GM19035 (cell line): Measurements from ENCODE around the gene ARHGAP35.
"Not testable (repeated sequence)": the region's sequence is repeated elsewhere in the genome, so short reads cannot be mapped to it uniquely, and the experiment has no call there.

ENCODE experiments used
- ATAC-seq: cut with Tn5 transposase; IDR thresholded peaks from one replicate; pipeline ENCODE4 v1.9.1; 2021; ENCODE audit not compliant: unreplicated experiment

ARHGAP35 gene

DNA sequence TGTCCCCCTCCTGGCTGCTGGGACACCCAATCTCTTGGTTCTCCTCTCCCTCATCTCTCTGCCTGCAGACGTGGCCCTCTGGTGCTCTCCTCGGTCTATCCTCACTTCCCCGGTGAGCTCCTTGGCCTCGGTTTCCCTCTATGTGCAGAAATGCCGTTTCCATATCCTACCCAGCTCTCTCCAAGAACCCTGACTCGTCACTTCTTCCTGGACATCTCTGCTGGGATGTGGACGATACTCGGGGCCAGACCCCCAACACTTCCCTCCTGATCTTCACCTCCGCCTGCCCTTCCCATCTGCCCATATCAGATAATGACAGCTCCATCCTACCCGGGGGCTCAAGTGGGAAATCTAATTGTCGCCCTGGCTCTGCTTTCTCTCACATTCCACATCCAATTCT is 18.0 kb upstream of the ARHGAP35 start:
- no peak for ATAC-seq

DNA sequence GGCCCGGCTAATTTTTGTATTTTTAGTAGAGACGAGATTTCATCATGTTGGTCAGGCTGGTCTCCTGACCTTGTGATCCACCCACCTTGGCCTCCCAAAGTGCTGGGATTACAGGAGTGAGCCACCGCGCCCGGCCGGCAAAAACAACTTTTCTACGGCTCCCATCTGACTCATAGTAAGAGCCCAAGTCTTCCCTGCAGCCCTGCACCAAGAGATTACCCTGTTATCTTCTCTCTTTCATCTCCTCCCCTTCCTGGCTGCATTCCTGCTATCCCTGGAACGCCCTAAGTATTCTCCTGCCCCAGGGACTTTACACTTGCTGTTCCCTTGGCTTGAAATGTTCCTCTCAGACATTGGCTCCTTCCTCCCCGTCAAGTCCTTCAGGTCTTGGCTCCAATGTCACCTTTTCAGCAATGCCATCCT is 16.7 kb upstream of the ARHGAP35 start:
- no peak for ATAC-seq

DNA sequence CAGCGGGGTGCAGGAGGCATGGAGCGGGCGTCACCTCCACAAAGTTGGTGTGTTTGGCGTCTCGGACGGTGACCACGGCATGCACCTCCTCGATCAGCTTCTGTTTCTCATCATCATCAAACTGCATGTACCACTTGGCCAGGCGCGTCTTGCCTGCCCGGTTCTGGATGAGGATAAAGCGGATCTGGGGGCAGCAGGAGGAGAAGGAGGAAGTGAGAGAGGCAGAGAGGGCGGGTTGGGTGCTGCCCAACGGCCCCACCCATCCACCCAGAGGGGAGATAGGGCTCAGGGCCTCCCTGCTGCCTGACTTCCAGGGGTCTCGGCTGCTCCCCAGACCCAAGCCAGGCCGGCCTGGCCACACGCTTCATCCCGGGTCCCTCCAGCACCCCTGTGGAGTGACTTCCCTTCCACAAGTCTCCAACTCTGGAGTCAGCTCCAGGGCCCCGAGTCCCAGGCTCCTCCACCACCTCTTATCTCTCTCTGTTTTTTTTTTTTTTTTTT is 14.8 kb upstream of the ARHGAP35 start:
- no peak for ATAC-seq

DNA sequence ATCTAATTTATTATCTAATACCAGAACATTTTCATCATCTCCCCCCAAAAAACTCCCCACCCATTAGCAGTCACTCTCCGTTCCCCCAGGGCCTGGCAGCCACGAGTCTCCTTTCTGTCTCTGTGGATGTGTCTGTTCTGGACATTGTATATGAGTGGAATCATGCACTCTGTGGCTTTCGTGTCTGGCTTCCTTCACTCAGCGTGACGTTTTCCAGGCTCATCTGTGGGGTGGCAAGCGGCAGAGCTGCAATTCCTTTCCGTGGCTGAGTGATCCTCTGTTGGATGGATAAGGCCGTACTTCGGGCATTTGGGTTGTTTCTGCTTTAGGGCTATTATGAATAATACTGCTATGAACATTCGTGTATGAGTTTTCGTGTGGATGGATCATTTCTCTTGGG is 13.3 kb upstream of the ARHGAP35 start:
- no peak for ATAC-seq

DNA sequence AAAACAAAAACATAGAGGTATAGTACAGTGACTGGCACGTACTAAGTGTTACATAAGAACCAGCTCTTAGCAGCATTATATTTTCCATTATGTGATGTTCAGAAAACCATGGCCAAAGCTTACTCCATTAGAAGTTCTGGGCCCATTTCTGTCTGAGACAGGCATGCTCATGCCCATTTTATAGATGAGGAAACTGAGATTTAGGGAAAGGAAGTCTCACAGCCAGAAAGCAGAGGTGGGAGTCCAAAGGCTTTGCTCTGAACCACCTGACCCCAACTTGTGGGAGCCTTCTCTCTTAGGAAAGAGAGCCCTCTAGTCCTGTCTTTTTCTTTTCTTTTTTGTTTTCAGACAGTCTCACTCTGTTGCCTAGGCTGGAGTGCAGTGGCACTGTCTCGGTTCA is 12.4 kb upstream of the ARHGAP35 start:
- no peak for ATAC-seq

DNA sequence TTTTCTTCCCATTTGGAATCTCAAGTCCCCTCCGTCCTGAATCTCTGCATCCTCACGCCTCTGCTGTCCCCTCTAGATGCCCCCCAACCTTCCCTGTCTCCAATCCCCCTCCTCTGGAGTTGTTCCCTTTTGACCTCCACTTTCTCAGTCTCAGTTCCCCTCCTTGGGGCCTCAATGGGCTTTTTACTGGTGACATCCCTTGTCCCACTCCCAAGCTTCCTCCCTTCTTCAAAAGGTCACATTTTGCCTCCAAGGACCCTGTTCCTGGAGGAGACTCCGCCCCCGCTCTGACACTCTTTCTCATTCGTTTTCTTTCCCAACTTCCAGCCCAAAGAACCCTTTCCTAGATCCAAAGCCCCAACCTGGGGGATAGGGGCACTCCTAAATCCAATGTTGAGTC is 11.2 kb upstream of the ARHGAP35 start:
- ATAC-seq: no peak

DNA sequence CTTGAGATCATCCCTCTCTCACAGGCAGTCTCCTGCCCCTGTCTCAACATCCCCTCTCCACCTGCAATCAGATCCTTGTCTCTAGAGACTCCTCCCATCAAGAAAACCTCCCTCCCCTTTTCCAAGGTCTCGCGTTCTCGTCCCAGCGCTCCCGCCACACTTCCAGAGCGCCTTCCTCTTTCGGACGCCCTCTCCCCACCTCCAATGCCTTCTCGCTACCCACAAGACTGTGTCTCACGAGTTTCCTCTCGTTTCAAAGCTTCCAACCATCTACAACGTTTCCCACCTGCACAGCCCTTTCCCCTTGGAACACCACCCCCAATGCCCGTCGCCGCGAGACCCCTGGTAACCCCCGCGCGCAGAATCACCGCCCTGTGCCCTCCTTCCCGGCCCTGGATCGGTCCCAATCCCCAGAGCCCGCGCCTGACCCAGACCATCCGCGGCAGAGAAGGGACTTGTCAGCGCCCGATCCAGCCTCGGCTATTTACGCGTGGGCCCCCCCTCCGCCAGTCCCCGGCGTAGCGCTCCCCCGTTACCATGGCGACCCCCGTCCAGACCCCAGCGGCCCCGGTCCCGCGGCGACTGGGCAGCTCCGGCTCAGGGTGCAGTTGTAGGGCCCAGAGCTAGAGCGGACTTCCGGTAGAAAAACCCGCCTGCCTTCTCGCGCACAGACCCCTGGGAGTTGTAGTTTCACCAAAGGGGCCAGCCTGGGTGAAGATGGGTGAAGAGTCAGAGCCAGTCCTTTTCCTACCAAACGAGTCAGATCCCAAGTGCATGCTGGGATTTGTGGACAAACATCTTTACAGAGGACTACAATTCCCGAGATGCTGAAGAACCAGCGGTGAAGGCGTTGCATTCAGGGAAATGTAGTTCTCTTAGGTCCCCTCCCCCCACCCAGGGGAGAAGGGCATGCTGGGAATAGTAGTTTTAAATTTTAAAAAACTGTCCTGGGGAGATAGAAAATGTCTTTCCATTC is 10.3 kb upstream of the ARHGAP35 start, which contains the start of gene AP2S1:
AP2S1 (minus strand) TSS at position 619 of the 976 bp plus-strand sequence; CDS start at position 539, 80 bp downstream.
- ATAC-seq: peak; percentile 95

DNA sequence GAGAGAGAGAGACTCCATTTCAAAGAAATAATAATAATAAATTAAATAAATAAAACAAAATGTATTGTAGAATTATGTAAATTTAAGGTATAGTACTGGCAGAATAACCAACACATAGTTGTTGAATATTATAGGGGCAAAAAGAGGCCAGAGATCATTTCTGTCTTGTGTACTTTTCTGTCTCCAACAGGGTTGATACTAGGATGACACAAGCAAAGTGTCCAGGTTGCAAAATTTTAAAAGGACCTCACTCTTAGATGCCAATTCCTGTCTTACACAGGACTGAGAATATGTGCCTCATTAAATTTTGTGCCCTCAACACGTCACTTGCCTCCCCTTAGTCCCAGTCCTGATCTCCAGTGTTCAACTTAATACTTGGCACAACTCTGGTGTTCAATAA is 8.0 kb upstream of the ARHGAP35 start:
- ATAC-seq: no peak

DNA sequence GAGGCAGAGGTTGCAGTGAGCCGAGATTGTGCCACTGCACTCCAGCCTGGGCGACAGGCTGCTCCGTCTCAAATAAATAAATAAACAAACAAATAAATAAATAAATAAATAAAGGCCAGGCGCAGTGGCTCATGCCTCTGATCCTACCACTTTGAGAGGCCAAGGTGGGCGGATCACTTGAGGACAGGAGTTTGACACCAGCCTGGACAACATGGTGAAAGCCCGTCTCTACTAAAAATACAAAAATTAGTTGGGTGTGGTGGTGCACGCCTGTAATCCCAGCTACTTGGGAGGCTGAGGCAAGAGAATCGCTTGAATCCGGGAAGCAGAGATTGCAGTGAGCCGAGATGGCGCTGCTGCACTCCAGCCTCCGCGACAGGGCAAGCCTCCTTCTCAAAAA is 6.1 kb upstream of the ARHGAP35 start:
- not testable (repeated sequence) for ATAC-seq

DNA sequence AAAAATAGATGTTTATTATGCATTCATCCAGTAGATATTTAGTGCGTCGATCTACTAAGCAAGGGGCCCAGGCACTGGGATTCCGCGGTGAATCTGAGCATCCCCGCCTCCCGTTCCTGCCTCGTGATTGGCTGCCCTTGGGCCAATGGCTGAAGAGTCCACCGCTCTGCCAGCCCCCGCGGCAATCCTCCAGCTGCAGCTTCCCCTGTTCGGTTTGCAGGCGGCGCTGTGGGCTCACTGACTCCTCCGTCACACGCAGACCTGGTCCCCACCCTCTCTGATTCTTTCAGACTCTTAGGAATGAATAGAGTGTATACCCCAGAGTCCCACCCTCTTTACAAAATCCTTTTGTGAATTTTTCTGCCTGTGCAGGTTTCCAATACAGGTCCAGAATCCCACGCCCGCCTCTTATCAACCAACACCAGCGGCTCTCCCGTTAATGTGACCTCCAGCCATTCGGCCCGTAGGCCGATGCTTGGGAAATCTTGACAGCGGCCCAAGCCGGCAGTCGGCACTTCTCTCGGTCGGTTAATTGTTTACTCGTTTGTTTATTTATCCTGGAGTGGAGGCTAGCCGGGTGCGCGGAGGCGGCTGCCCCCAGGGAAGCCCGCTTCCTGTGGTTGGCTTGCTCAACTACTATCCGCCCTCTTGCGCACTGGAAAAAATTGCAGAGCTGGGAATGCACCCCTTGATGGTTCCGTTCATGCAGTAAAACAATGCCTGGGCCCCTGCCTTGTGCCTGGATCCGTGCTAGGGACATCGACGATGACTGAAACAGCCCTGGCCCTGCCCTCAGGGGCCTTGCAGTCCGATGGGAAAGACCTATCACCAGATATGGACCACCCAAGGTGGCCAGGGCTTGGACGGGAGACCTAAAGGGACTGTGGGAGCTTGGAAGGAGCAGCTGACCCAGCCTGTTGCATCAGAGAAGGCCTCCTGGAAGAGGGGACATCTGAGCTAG is 4.5 kb upstream of the ARHGAP35 start:
- ATAC-seq: peak; percentile 41

DNA sequence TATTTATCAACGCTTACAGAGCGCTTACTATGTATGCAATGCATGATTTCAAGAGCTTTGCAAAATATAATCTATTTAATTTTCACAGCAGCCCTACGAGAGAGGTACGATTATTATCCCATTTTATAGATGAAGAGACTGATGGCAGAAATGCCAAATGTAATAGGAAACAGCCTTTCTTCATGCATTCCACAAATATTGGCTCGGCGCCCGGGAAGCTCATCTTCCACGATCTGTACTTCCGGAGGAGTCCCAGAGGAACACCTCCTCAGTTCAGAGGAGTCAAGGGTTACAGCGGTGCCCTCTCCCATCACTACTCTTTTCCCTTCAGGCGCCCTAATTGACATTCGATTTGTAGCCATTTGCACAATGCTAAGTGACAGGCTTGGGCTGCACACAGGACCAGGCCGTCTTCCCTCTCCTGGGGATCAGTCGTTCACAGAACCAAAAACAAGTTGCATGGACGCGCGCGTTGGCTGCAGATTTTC is 1.1 kb upstream of the ARHGAP35 start:
- no peak for ATAC-seq

DNA sequence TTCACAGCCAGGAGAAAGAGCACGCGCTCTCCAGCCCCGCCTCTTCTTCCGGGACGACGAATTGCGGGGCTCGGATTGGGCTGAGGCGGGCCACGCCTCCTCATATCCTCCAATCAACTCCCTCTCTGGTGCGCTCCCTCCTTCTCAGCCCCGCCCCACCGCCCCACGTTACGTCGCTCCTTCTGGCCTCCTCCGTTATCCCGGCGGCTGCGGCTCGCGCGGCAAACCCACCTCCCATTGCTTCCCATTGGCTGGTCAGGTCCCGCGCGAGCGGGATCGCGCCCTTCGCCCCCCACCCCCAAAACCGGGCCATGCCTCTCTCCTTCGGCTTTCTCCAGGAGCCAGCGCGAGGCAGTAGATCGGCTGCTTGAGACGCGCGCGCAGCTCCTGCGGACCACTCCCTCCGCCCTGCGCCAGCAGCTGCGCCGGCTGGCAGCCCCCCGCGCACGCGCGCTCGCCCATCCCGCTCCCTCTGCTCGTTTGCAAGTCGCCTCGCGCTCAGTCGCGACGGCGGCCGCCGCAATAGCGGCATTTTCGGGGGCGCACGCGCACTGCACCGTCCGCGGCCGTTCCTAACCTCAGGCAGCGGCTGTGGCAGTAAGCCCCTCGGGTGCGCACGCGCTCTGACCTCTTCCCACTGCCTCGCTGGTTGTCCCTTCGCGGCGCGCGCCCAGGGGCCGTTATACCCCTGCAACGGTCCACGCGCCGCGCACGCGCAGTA is 512 bp upstream of the ARHGAP35 start:
- peak; percentile 71 for ATAC-seq

DNA sequence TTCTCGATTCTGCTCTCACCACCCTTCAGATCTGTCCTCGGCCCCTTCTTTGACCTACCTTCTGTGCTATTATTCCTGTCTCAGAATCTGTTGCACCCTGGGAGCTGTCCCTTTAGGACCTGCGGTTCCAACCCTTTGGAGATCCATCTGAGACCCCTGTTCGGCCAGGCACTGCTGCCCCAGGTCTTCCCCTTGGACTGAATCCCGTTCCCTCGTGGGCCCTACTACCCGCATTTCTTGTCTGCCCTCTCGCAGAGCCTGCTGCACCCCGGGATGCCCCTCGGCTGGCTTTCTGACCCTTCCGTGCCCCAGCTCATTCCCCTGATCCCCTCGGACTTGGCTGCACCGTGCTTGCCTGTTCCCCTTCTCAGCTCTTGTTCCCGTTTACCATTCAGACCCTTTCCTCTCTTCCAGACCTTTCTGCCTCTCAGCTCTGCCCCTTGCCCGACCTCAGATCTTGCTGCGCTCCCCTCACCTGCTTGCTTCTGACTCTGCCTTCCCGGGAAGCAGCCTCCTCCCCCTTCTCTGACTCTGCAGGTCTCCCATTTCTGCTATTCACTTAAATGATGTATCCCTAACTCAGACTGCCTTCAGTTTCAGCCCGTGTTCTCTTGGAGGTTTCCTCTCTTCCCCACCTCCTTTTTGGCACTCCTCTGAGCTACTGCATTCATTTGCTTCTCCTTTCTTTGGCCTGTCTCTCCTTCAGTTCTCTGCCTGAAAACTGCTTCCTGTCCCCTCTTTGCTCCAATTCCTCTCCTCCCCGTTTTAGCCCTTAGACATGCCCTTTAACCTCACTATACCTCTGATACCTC is 1.1 kb downstream of the ARHGAP35 start:
- no peak for ATAC-seq

DNA sequence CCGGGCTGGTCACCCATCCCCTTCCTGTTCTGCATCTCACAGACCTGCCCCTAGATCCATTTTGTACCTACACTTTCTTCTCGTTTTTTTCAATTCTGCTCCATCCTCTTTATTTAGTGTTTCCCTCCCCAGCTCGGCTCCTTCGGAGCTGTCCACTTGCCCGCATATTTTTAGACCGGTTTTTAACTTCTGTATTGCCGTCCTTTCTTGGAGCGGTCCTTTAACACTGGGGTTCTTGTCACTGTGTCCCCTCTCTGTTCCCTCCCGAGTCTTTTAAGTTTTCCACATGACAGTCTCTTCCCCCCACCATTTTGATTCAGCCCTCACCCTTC is 1.7 kb downstream of the ARHGAP35 start:
- no peak for ATAC-seq

DNA sequence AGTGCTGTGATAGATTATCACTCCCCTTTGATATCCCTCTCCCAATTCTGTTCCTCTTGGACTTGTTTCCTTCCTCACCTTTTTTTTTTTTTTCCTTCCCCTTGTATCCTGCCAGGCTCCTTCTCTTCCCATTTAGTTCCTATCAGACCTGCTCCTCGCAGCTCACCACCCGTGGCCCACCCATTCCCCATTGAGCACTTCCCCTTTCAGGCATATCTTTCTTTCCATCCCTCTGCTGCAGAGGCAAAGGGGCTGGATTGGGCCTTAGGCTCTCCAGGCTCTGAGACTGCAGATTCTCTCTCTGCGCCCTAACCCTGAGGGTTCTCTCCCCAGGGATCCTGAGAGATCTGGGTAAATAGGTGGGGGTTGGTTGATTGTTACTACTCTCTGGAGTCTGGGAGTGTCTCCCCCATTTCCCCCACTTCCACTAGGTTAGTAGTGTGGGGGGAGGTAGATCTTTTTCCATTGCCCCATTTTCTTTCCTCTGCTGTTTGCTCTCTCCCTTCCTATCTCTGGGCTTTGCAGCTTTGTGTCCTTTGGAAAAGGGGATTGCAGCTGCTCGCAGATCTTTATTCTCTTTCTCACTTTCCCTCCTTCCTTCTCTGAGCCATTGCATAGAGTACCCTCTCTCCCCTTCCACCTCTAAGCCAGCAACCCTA is 2.3 kb downstream of the ARHGAP35 start:
- no peak for ATAC-seq

DNA sequence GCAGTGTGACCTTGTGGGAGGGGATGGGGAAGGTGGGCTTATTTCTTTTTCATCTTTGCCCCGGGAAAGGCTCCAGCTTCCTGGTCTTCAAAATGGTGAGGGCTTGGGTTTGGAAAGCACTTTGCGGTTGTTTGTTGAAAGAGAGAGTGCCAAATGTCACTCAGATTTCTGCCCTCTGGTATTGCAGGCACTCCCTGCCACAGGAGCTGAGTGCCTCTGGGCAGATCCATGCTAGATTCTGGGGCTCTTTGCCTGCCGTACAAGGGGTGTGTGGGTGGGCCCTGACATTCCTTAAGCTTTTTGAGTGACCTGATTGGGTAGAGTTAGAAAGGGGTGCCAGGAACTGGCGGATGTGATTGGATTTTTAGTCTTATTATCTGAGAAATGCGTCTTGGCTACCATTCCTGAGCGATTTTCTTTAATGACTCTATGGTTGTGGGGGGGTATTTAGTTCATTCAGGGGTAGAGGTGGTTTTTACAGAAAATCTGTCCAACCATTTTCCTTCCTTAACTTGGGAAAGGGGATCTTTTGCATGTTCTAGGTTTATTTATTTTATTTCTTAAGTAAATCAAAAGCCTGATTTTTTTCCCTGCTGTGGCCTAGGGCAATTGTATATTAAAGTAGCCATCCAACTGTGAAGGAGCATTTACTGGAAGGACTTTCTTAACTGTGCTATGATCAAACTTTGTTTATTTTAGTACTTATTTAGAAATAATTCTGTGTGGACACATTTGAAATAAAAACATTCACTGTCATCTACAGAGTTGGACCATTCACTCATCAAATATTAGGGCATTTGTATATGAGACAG is 3.2 kb downstream of the ARHGAP35 start:
- no peak for ATAC-seq

DNA sequence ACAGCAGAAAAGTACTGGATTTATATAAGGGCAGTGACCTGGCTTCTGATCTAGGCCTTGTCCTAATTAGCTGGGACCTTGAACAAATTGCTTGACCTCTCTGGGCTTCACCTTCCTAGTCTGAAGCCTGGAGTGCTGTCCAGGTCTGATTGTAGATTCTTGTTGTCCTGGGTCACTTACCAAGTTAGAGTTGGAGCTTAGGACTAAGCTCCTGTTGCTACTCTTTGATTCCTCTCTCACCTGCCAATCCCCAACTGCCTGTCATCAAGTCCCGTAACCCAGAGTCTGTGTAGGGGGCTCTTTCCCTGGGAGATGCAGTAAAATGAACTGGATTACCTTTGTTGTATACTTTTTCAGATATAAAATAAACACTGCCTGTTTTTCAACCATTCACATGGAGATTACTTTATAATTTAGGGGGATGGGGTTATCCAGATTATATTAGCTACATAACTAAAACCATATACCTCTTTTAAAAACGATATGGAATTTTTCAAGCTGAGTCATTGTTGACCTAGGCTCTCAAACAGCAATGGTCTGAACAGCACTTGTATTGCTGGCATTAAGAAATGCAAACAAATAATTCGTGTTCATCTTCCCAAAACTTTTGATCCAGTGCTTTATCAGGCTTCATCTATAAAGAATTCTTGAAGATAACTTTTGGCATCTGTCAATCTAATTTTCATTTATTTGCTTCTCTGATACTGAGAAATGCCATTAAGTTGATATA is 5.8 kb downstream of the ARHGAP35 start:
- ATAC-seq: no peak

DNA sequence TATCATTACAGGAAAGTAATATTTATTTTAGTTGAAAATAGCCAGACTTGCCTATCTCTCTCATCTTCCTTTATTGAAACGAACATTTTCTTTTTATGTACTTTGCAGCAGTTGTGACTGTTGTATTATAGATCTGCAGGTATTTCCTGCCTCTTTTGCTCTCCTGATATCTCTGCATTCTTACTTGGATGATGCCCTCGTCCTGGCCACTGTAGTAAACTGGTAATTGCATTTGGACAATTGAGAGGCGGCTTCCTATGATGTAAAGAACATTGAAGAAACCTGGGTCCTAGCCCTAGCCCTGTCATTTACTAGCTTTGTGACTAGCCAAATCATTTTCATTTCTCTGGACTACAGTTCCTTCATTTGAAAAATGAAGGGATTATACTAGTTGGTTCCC is 6.4 kb downstream of the ARHGAP35 start:
- ATAC-seq: no peak
